Superior temporal gyrus (tissue), 1 donor: ENCODE data around the gene FIG4.
"Not testable (repeated sequence)": the region's sequence is repeated elsewhere in the genome, so short reads cannot be mapped to it uniquely, and the experiment has no call there.

Experiments used
- DNase-seq: peaks from one replicate; pipeline ENCODE4 v3.0.0-alpha.2; 2016; ENCODE audit errors: extremely low spot score

The FIG4 gene

GRCh38 chr6:109702791-109703190 is 11.7 kb downstream of the FIG4 start:
- no peak for DNase-seq

- DNase-seq = peak; percentile 98
These were observed 14.2 kb downstream of the FIG4 start for GRCh38 chr6:109705258-109705657.

GRCh38 chr6:109706513-109706912 is 15.4 kb downstream of the FIG4 start:
- DNase-seq = no peak

GRCh38 chr6:109708099-109708498 is 17.0 kb downstream of the FIG4 start:
- not testable (repeated sequence) for DNase-seq

GRCh38 chr6:109713097-109713496 is 22.0 kb downstream of the FIG4 start:
- no peak for DNase-seq

- DNase-seq = no peak
These were observed 23.1 kb downstream of the FIG4 start for GRCh38 chr6:109714166-109714565.

- DNase-seq = no peak
These were observed 23.5 kb downstream of the FIG4 start for GRCh38 chr6:109714611-109715010.

- no peak for DNase-seq
These were observed 24.5 kb downstream of the FIG4 start for GRCh38 chr6:109715616-109716015.

GRCh38 chr6:109717971-109718370 is 26.9 kb downstream of the FIG4 start:
- DNase-seq = no peak

GRCh38 chr6:109718991-109719390 is 27.9 kb downstream of the FIG4 start:
- DNase-seq = no peak

GRCh38 chr6:109720311-109720710 is 29.2 kb downstream of the FIG4 start:
- DNase-seq = no peak

- no peak for DNase-seq
These were observed 30.9 kb downstream of the FIG4 start for GRCh38 chr6:109722011-109722410.

- no peak for DNase-seq
These were observed 31.6 kb downstream of the FIG4 start for GRCh38 chr6:109722564-109723254.

- not testable (repeated sequence) for DNase-seq
These were observed 34.2 kb downstream of the FIG4 start for GRCh38 chr6:109725250-109725649.

- DNase-seq = no peak
These were observed 45.4 kb downstream of the FIG4 start for GRCh38 chr6:109736273-109737025.

GRCh38 chr6:109738255-109738654 is 47.2 kb downstream of the FIG4 start:
- DNase-seq = no peak

- no peak for DNase-seq
These were observed 47.6 kb downstream of the FIG4 start for GRCh38 chr6:109738667-109739066.

GRCh38 chr6:109739686-109740085 is 48.6 kb downstream of the FIG4 start:
- DNase-seq = no peak

- no peak for DNase-seq
These were observed 49.7 kb downstream of the FIG4 start for GRCh38 chr6:109740787-109741186.

GRCh38 chr6:109743739-109744138 is 52.6 kb downstream of the FIG4 start:
- DNase-seq = no peak

- DNase-seq = not testable (repeated sequence)
These were observed 53.7 kb downstream of the FIG4 start for GRCh38 chr6:109744779-109745178.

GRCh38 chr6:109747221-109747620 is 56.1 kb downstream of the FIG4 start:
- DNase-seq = no peak
